Gastrocnemius medialis (tissue), 4 donors: ENCODE results near the gene FAM107B.

ENCODE experiments used
- CTCF ChIP-seq, 5 experiments: fragments of 450-650 bp in 3 of 5; fragments of 200-600 bp in 2 of 5; sonication (generic) in 2 of 5; IDR thresholded peaks in 4 of 5; conservative IDR thresholded peaks in 1 of 5; 1 replicate in 4 of 5; 2 replicates in 1 of 5; pipeline ENCODE4 v1.5.1; 2016 to 2019; ENCODE audit warnings: antibody characterized with exemption in 5 of 5, mild to moderate bottlenecking in 3 of 5, moderate library complexity in 3 of 5
- POLR2A ChIP-seq, 2 donors: fragments of 450-650 bp; IDR thresholded peaks; one replicate each; pipeline ENCODE4 v1.6.1; 2017; ENCODE audit warnings: antibody characterized with exemption in 2 of 2, mild to moderate bottlenecking in 2 of 2, moderate library complexity in 2 of 2

GRCh38 chr10:14552015-14552414 is 222.7 kb downstream of the FAM107B start:
- no peak for TF ChIP-seq CTCF (IDR thresholded peaks at IDR 0.05 in 4 of 5, conservative IDR thresholded peaks at IDR 0.05 in 1 of 5)
- no peak for TF ChIP-seq POLR2A (IDR thresholded peaks at IDR 0.05)
